GM19438 (cell line): ENCODE data around the gene GLT6D1.
"Not testable (repeated sequence)": the region's sequence is repeated elsewhere in the genome, so short reads cannot be mapped to it uniquely, and the experiment has no call there.

Experiments
- ATAC-seq: cut with Tn5 transposase; IDR thresholded peaks from one replicate; pipeline ENCODE4 v1.9.1; 2021; ENCODE audit warnings: low read depth; ENCODE audit not compliant: unreplicated experiment

Gene GLT6D1

GRCh38 chr9:135665795-135666189 lies 26.5 kb upstream of the GLT6D1 start:
- ATAC-seq = no peak

GRCh38 chr9:135664801-135665794 lies 25.8 kb upstream of the GLT6D1 start:
- no peak for ATAC-seq

- no peak for ATAC-seq
These were observed 24.9 kb upstream of the GLT6D1 start for GRCh38 chr9:135664266-135664665.

GRCh38 chr9:135663857-135664256 lies 24.5 kb upstream of the GLT6D1 start:
- no peak for ATAC-seq

GRCh38 chr9:135663451-135663770 lies 24.1 kb upstream of the GLT6D1 start:
- no peak for ATAC-seq

- no peak for ATAC-seq
These were observed 23.6 kb upstream of the GLT6D1 start, which contains the start of gene LCN9 for GRCh38 chr9:135662758-135663450. Gene LCN9, plus strand, starts transcription at chr9:135663309. Its CDS starts 13 bp downstream, at chr9:135663322.

GRCh38 chr9:135661816-135662560 lies 22.6 kb upstream of the GLT6D1 start:
- ATAC-seq = no peak

- ATAC-seq = no peak
These were observed 21.1 kb upstream of the GLT6D1 start for GRCh38 chr9:135660407-135660806.

GRCh38 chr9:135659252-135659651 lies 19.9 kb upstream of the GLT6D1 start:
- ATAC-seq = no peak

- ATAC-seq = no peak
These were observed 18.1 kb upstream of the GLT6D1 start for GRCh38 chr9:135657416-135657815.

- ATAC-seq = no peak
These were observed 16.0 kb upstream of the GLT6D1 start for GRCh38 chr9:135655317-135655716.

GRCh38 chr9:135650408-135650807 lies 11.1 kb upstream of the GLT6D1 start:
- ATAC-seq = no peak

- ATAC-seq = no peak
These were observed 10.2 kb upstream of the GLT6D1 start for GRCh38 chr9:135649508-135649907.

GRCh38 chr9:135648494-135649410 lies 9.4 kb upstream of the GLT6D1 start:
- ATAC-seq = no peak

GRCh38 chr9:135647884-135648283 lies 8.5 kb upstream of the GLT6D1 start:
- ATAC-seq = no peak

- no peak for ATAC-seq
These were observed 5.4 kb upstream of the GLT6D1 start for GRCh38 chr9:135644631-135645218.

GRCh38 chr9:135641745-135642144 lies 2.4 kb upstream of the GLT6D1 start:
- ATAC-seq = no peak

- ATAC-seq = no peak
These were observed 1.7 kb upstream of the GLT6D1 start for GRCh38 chr9:135641047-135641446.

- ATAC-seq = not testable (repeated sequence)
These were observed 2.3 kb downstream of the GLT6D1 start for GRCh38 chr9:135636930-135637530.
